Measurements from ENCODE around the gene MRPL41. TPM values are rescaled to one million over a fixed set of nuclear protein-coding genes. Genes with fewer than 3 reads are reported as not detected.

Gene MRPL41
- total and polyA plus RNA-seq, 2 experiments from 2014 or later, result 32.8 to 146 TPM

Other genes with a start within 250 kb of the MRPL41 start
- gene NRARP, start 249.6 kb upstream of the MRPL41 start, total RNA-seq (2014; rRNA removed; shearing (Covaris generic)), result 39.0 and 55.1 TPM in 2 replicates
- 4.0 and 4.8 TPM in 2 replicates for gene NRARP, start 249.6 kb upstream of the MRPL41 start, polyA plus RNA-seq (2016; fragmentation: Nextera tagmentation; extraction: Ambion mirVana)
- gene EXD3, start 128.7 kb upstream of the MRPL41 start, total RNA-seq (2014; rRNA removed; shearing (Covaris generic)), result 3.6 and 4.4 TPM in 2 replicates
- gene EXD3, start 128.7 kb upstream of the MRPL41 start, polyA plus RNA-seq (2016; fragmentation: Nextera tagmentation; extraction: Ambion mirVana), result 9.7 and 9.9 TPM in 2 replicates
- 0.59 and 0.62 TPM in 2 replicates for gene NOXA1, start 128.5 kb upstream of the MRPL41 start, total RNA-seq (2014; rRNA removed; shearing (Covaris generic))
- 0.68 and 1.4 TPM in 2 replicates for gene NOXA1, start 128.5 kb upstream of the MRPL41 start, polyA plus RNA-seq (2016; fragmentation: Nextera tagmentation; extraction: Ambion mirVana)
- gene ENTPD8, start 110.5 kb upstream of the MRPL41 start, total RNA-seq (2014; rRNA removed; shearing (Covaris generic)), result 0.42 and 1.6 TPM in 2 replicates
- gene ENTPD8, start 110.5 kb upstream of the MRPL41 start, polyA plus RNA-seq (2016; fragmentation: Nextera tagmentation; extraction: Ambion mirVana), result 0.89 and 1.1 TPM in 2 replicates
- gene NSMF, start 92.5 kb upstream of the MRPL41 start, total RNA-seq (2014; rRNA removed; shearing (Covaris generic)), result 87.0 and 103 TPM in 2 replicates
- 20.3 and 22.3 TPM in 2 replicates for gene NSMF, start 92.5 kb upstream of the MRPL41 start, polyA plus RNA-seq (2016; fragmentation: Nextera tagmentation; extraction: Ambion mirVana)
- gene PNPLA7, start 1.5 kb upstream of the MRPL41 start, total RNA-seq (2014; rRNA removed; shearing (Covaris generic)), result 0.39 and 0.80 TPM in 2 replicates
- 0.28 and 0.45 TPM in 2 replicates for gene PNPLA7, start 1.5 kb upstream of the MRPL41 start, polyA plus RNA-seq (2016; fragmentation: Nextera tagmentation; extraction: Ambion mirVana)
- gene DPH7, start 27.0 kb downstream of the MRPL41 start, total RNA-seq (2014; rRNA removed; shearing (Covaris generic)), result 53.7 and 68.8 TPM in 2 replicates
- gene DPH7, start 27.0 kb downstream of the MRPL41 start, polyA plus RNA-seq (2016; fragmentation: Nextera tagmentation; extraction: Ambion mirVana), result 44.5 and 48.8 TPM in 2 replicates
- 50.3 and 58.5 TPM in 2 replicates for gene ZMYND19, start 38.6 kb downstream of the MRPL41 start, total RNA-seq (2014; rRNA removed; shearing (Covaris generic))
- 25.8 and 41.7 TPM in 2 replicates for gene ZMYND19, start 38.6 kb downstream of the MRPL41 start, polyA plus RNA-seq (2016; fragmentation: Nextera tagmentation; extraction: Ambion mirVana)
- 33.9 and 63.8 TPM in 2 replicates for gene ARRDC1, start 53.8 kb downstream of the MRPL41 start, total RNA-seq (2014; rRNA removed; shearing (Covaris generic))
- gene ARRDC1, start 53.8 kb downstream of the MRPL41 start, polyA plus RNA-seq (2016; fragmentation: Nextera tagmentation; extraction: Ambion mirVana), result 33.5 and 36.6 TPM in 2 replicates
- gene EHMT1, start 67.1 kb downstream of the MRPL41 start, total RNA-seq (2014; rRNA removed; shearing (Covaris generic)), result 160 and 177 TPM in 2 replicates
- 162 and 166 TPM in 2 replicates for gene EHMT1, start 67.1 kb downstream of the MRPL41 start, polyA plus RNA-seq (2016; fragmentation: Nextera tagmentation; extraction: Ambion mirVana)